Liver (tissue), 3 donors: ENCODE measurements around the gene PGAP3.

ENCODE experiments used
- CTCF ChIP-seq: fragments of 150-350 bp; IDR thresholded peaks from 2 replicates; pipeline ENCODE4 v1.5.1; 2017; ENCODE audit warnings: improper control_type of control experiment, low read depth, low read length; ENCODE audit not compliant: missing input control
- GABPA ChIP-seq, 2 donors: IDR thresholded peaks in 1 of 2; conservative IDR thresholded peaks in 1 of 2; 2 replicates each; pipeline ENCODE4 v1.6.1; 2016; ENCODE audit warnings: antibody characterized with exemption in 2 of 2, mild to moderate bottlenecking in 1 of 2, moderate library complexity in 1 of 2
- JUND ChIP-seq, 2 donors: IDR thresholded peaks; 2 replicates each; pipeline ENCODE4 v1.6.1; 2016; ENCODE audit warnings: antibody characterized with exemption in 2 of 2
- MAX ChIP-seq: IDR thresholded peaks from 2 replicates; pipeline ENCODE4 v1.6.1; 2016; ENCODE audit warnings: antibody characterized with exemption
- RAD21 ChIP-seq, 2 donors: IDR thresholded peaks; 2 replicates each; pipeline ENCODE4 v1.6.1; 2016; ENCODE audit warnings: antibody characterized with exemption in 2 of 2, mild to moderate bottlenecking in 2 of 2
- TAF1 ChIP-seq: conservative IDR thresholded peaks from 2 replicates; pipeline ENCODE4 v1.6.1; 2016; ENCODE audit warnings: antibody characterized with exemption, mild to moderate bottlenecking
- YY1 ChIP-seq: IDR thresholded peaks from 2 replicates; pipeline ENCODE4 v1.6.1; 2016; ENCODE audit warnings: antibody characterized with exemption, mild to moderate bottlenecking
- TF ChIP-seq, protein P1 (sequence below): IDR thresholded peaks from 2 replicates; pipeline ENCODE4 v1.6.1; 2016; ENCODE audit warnings: antibody characterized with exemption
- TF ChIP-seq, protein P2 (sequence below): IDR thresholded peaks from 2 replicates; pipeline ENCODE4 v1.6.1; 2016; ENCODE audit warnings: antibody characterized with exemption, mild to moderate bottlenecking
- donor health status: healthy.
- donor health status: healthy.

- TF ChIP-seq GABPA (IDR thresholded peaks at IDR 0.05 in 1 of 2, conservative IDR thresholded peaks at IDR 0.05 in 1 of 2) (no peak), CTCF (no peak), JUND (IDR thresholded peaks at IDR 0.05) (no peak), RAD21 (IDR thresholded peaks at IDR 0.05) (no peak), YY1 (no peak), MAX (no peak), TAF1 (no peak)
- TF ChIP-seq, protein P1, sequence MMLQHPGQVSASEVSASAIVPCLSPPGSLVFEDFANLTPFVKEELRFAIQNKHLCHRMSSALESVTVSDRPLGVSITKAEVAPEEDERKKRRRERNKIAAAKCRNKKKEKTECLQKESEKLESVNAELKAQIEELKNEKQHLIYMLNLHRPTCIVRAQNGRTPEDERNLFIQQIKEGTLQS, result no peak
- TF ChIP-seq, protein P2, sequence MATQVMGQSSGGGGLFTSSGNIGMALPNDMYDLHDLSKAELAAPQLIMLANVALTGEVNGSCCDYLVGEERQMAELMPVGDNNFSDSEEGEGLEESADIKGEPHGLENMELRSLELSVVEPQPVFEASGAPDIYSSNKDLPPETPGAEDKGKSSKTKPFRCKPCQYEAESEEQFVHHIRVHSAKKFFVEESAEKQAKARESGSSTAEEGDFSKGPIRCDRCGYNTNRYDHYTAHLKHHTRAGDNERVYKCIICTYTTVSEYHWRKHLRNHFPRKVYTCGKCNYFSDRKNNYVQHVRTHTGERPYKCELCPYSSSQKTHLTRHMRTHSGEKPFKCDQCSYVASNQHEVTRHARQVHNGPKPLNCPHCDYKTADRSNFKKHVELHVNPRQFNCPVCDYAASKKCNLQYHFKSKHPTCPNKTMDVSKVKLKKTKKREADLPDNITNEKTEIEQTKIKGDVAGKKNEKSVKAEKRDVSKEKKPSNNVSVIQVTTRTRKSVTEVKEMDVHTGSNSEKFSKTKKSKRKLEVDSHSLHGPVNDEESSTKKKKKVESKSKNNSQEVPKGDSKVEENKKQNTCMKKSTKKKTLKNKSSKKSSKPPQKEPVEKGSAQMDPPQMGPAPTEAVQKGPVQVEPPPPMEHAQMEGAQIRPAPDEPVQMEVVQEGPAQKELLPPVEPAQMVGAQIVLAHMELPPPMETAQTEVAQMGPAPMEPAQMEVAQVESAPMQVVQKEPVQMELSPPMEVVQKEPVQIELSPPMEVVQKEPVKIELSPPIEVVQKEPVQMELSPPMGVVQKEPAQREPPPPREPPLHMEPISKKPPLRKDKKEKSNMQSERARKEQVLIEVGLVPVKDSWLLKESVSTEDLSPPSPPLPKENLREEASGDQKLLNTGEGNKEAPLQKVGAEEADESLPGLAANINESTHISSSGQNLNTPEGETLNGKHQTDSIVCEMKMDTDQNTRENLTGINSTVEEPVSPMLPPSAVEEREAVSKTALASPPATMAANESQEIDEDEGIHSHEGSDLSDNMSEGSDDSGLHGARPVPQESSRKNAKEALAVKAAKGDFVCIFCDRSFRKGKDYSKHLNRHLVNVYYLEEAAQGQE, result no peak
Observed at GRCh38 chr17:39622380-39623006, 65.4 kb downstream of the PGAP3 start.
